GM12878 (cell line): ENCODE data around the gene NT5E. TPM values are rescaled to one million over a fixed set of nuclear protein-coding genes. Genes with fewer than 3 reads are reported as not detected.
A peak's percentile ranks its signal among the peaks of the same experiment; 100 is the strongest.

ENCODE experiments used
- ATAC-seq: fragments of 200-7000 bp; cut with Tn5 transposase; 3 replicates; pipeline ENCODE4 v1.9.1; 2020; ENCODE audit warnings: mild to moderate bottlenecking, moderate library complexity
- BruUV-seq: library from RNA; stranded (reverse); fragments of 400-500 nt; replicated peaks from 2 replicates; lab custom pipeline; 2021; lab: Mats Ljungman, UMichigan
- CTCF ChIA-PET: fragments of 300-600 bp; sonication (Branson Sonifier 250); formaldehyde crosslinking; extraction: SDS; loops from one replicate; lab custom pipeline; 2021; ENCODE audit warnings: inconsistent platforms; lab: Yijun Ruan, JAX
- POLR2A ChIA-PET: fragments of 350-600 bp; formaldehyde crosslinking; extraction: SDS; loops from one replicate; lab custom pipeline; 2021; ENCODE audit warnings: inconsistent platforms; lab: Charles Lee
- RAD21 ChIA-PET: fragments of 300-600 bp; sonication (Branson Sonifier 250); formaldehyde crosslinking; loops from one replicate; lab custom pipeline; 2023; ENCODE audit warnings: antibody characterized with exemption; ENCODE audit not compliant: unreplicated experiment; lab: Charles Lee
- SMC1A ChIA-PET: fragments of 300-600 bp; sonication (Branson Sonifier 250); formaldehyde crosslinking; loops from one replicate; lab custom pipeline; 2023; ENCODE audit not compliant: unreplicated experiment, uncharacterized antibody; lab: Charles Lee
- DNase-seq: peaks from one replicate; pipeline ENCODE4 v3.0.0-alpha.2; 2011; ENCODE audit warnings: low read depth, low spot score
- FAIRE-seq: peaks from 3 replicates; lab custom pipeline; 2011; peaks lifted over from hg19 to GRCh38; lab: Jason Lieb, UNC
- H2AFZ ChIP-seq: 2 replicates; pipeline ENCODE4 v1.6.0; 2011; ENCODE audit warnings: low read depth, low read length, control low read depth; ENCODE audit not compliant: control insufficient read depth
- H3K27ac ChIP-seq: 2 replicates; pipeline ENCODE4 v1.5.1; 2011; ENCODE audit warnings: control low read depth; ENCODE audit not compliant: control insufficient read depth, insufficient read depth
- H3K27me3 ChIP-seq, 2 experiments: replicated peaks in 1 of 2; 2 replicates each; pipeline versions ENCODE4 v1.6.0 to v1.6.1; 2011; ENCODE audit warnings: low read length in 1 of 2; ENCODE audit not compliant: control insufficient read depth in 2 of 2, insufficient read depth in 2 of 2
- H3K36me3 ChIP-seq, 2 experiments: 2 replicates each; pipeline ENCODE4 v1.5.1; 2011; ENCODE audit warnings: low read length in 1 of 2; ENCODE audit not compliant: control insufficient read depth in 2 of 2, insufficient read depth in 2 of 2
- H3K4me1 ChIP-seq: 2 replicates; pipeline ENCODE4 v1.6.1; 2011; ENCODE audit warnings: mild to moderate bottlenecking, low read length, moderate library complexity, mixed read lengths; ENCODE audit not compliant: control insufficient read depth, insufficient read depth
- H3K4me2 ChIP-seq: 2 replicates; pipeline ENCODE4 v1.6.0; 2011; ENCODE audit warnings: control low read depth; ENCODE audit not compliant: control insufficient read depth, insufficient read depth
- H3K4me3 ChIP-seq: fragments of 200-600 bp; sonication (generic); 2 replicates; pipeline ENCODE4 v1.5.1; 2016
- H3K79me2 ChIP-seq: 2 replicates; pipeline ENCODE4 v1.6.0; 2011; ENCODE audit warnings: low read length; ENCODE audit not compliant: control insufficient read depth, insufficient read depth
- H3K9ac ChIP-seq: 2 replicates; pipeline ENCODE4 v1.8.0; 2011; ENCODE audit warnings: low read length, control low read depth, mixed read lengths; ENCODE audit not compliant: control insufficient read depth, insufficient read depth
- H3K9me3 ChIP-seq: replicated peaks from 3 replicates; pipeline ENCODE4 v1.5.1; 2011; ENCODE audit warnings: mild to moderate bottlenecking, low read length; ENCODE audit not compliant: control insufficient read depth, insufficient read depth
- H4K20me1 ChIP-seq: 2 replicates; pipeline ENCODE4 v1.6.0; 2011; ENCODE audit not compliant: control insufficient read depth, insufficient read depth
- CBX3 ChIP-seq: fragments of 200-600 bp; sonication (generic); IDR thresholded peaks from 2 replicates; pipeline ENCODE4 v1.6.1; 2016; ENCODE audit warnings: low read depth, borderline replicate concordance
- EED ChIP-seq: sonication (generic); IDR thresholded peaks from 2 replicates; pipeline ENCODE4 v1.6.1; 2016; ENCODE audit warnings: antibody characterized with exemption, low read depth
- IRF4 ChIP-seq: IDR thresholded peaks from 2 replicates; pipeline ENCODE4 v1.6.1; 2011; ENCODE audit warnings: low read depth, low read length
- KLF5 ChIP-seq: fragments of 450-650 bp; IDR thresholded peaks from 2 replicates; pipeline ENCODE4 v1.6.1; 2014; ENCODE audit warnings: mild to moderate bottlenecking; ENCODE audit not compliant: partially characterized antibody
- MXI1 ChIP-seq: fragments of 150-350 bp; IDR thresholded peaks from 2 replicates; pipeline ENCODE4 v1.6.1; 2011; ENCODE audit warnings: low read depth, mild to moderate bottlenecking, inconsistent platforms, low read length, improper control_type of control experiment
- POLR2AphosphoS2 ChIP-seq: IDR thresholded peaks from 2 replicates; pipeline ENCODE4 v1.6.1; 2011; ENCODE audit warnings: low read depth, mild to moderate bottlenecking, low read length, improper control_type of control experiment, moderate library complexity
- RB1 ChIP-seq: fragments of 450-650 bp; formaldehyde crosslinking; IDR thresholded peaks from 2 replicates; pipeline ENCODE4 v1.6.1; 2017; ENCODE audit warnings: mild to moderate bottlenecking, borderline replicate concordance
- ZBED1 ChIP-seq: IDR thresholded peaks from 2 replicates; pipeline ENCODE4 v1.6.1; 2016; ENCODE audit warnings: borderline replicate concordance
- WGBS: methylation state at CpG from one replicate; pipeline ENCODE4 v1.1.6; 2016; ENCODE audit warnings: low lambda C conversion rate; ENCODE audit not compliant: insufficient replicate concordance, insufficient coverage; ENCODE audit errors: missing lambda C conversion rate; 5-methylcytosine and 5-hydroxymethylcytosine counted together
- in situ Hi-C: fragments of 300-500 bp; cut with MboI; formaldehyde crosslinking; loops from 9 replicates; pipeline ENCODE4 v1.14.3; 2018; ENCODE audit warnings: mixed read lengths
- intact Hi-C: fragments of 100-400 bp; cut with micrococcal nuclease; formaldehyde crosslinking; loops from one replicate; pipeline ENCODE4 v1.14.2; 2022; ENCODE audit not compliant: unreplicated experiment
- polyA plus RNA-seq, 11 experiments: library from polyadenylated mRNA; depleted of rRNA in 4 of 11; unstranded in 6 of 11; stranded (reverse) in 5 of 11; fragments of >200 nt; fragmentation: Nextera tagmentation in 4 of 11; fragmentation: Illumina TruSeq in 1 of 11; extraction: Ambion mirVana in 4 of 11; extraction: Trizol in 1 of 11; gene quantifications; 1 replicate in 1 of 11; 2 replicates in 10 of 11; pipeline versions ENCODE4 v1.2.1 to v1.2.3, GENCODE V29; 2011 to 2016; ENCODE audit warnings: inconsistent platforms in 2 of 11, missing spikeins in 2 of 11, low read depth in 1 of 11
- total RNA-seq, 4 experiments: library from RNA; depleted of rRNA in 3 of 4; stranded (reverse); fragments of >200 nt in 3 of 4; fragmentation: Illumina TruSeq in 1 of 4; extraction: Trizol in 1 of 4; gene quantifications; 2 replicates each; pipeline versions ENCODE4 v1.2.1 to v1.2.3, GENCODE V29; 2013 to 2021
- TF ChIP-seq, protein P1 (sequence below): IDR thresholded peaks from 2 replicates; pipeline ENCODE4 v1.6.1; 2011; ENCODE audit warnings: borderline replicate concordance, low read depth, mild to moderate bottlenecking, moderate library complexity, low read length; ENCODE audit not compliant: insufficient read depth, poor library complexity, severe bottlenecking
- TF ChIP-seq, protein P2 (sequence below): IDR thresholded peaks from 2 replicates; pipeline ENCODE4 v1.6.1; 2012; ENCODE audit warnings: low read depth, low read length, improper control_type of control experiment
- TF ChIP-seq, protein P3 (sequence below): fragments of 450-650 bp; conservative IDR thresholded peaks from 2 replicates; pipeline ENCODE4 v1.6.1; 2017; ENCODE audit warnings: mild to moderate bottlenecking, moderate library complexity

NT5E gene
- total and polyA plus RNA-seq, 10 of the 15 experiments (the other 5 are each of a cell fraction or from before 2014, with no cell fraction given): 1.9 to 9.7 (median 7.3) TPM

DNA sequence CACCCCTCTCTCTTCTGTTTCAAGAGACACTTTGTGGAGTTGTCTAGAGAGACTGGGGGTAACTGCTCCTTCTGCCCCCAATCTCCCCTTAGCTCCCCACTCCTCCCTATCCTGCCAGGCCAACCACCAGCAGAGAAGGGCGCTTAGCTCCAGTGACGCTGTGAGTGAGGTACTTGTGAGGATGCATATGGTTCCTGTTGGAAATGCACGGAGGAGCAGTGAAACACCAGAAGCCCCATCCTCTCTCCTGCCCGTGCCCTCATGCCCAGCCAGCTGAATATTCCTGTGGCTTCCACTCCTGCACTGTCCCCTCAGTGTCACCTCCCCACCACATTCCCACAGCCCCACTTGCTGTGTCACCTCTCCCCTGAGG, 11.9 kb downstream of the NT5E start:
- Histone ChIP-seq H3K9ac (peak overlapping the region; percentile 40), H4K20me1 (no peaks in the 10 kb centered on the region), H3K27ac (peak overlapping the region; percentile 74), H3K4me3 (no peak overlapping the region; the same call in 1 of the 2 replicates), H3K79me2 (no peaks in the 10 kb centered on the region; the same call in 1 of the 2 replicates), H3K36me3 (no peaks in the 10 kb centered on the region), H3K27me3 (no peaks in the 10 kb centered on the region), H3K4me2 (peak overlapping the region; percentile 88), H2AFZ (peak overlapping the region; percentile 71), H3K4me1 (peaks cover 59% of the 10 kb centered on the region), H3K9me3 (no peaks in the 10 kb centered on the region)
- ATAC-seq (peak; percentile 6), DNase-seq (no peak), FAIRE-seq (no peak)
- CTCF ChIA-PET: interaction anchor here (0.7 to 3.8 kb wide), 8 partner anchors 11 to 75 kb away, joined by 3 to 52 read pairs (median 4); partner anchors contain the start of gene NT5E
- BruUV-seq: no TSS peak
- POLR2A ChIA-PET: interaction anchor here (1.0 to 8.0 kb wide), 4 partner anchors 11 to 217 kb away, joined by 3 to 64 read pairs (median 6); partner anchors contain the start of gene NT5E
- intact Hi-C loops (no loop called here), in situ Hi-C loops (no loop called here)
- SMC1A ChIA-PET: interaction anchor here (0.5 to 9.8 kb wide), 10 partner anchors 12 to 412 kb away, joined by 3 to 138 read pairs (median 5); partner anchors contain the start of gene NT5E
- RAD21 ChIA-PET: interaction anchor here (0.7 to 7.3 kb wide), 9 partner anchors 10 to 107 kb away, joined by 3 to 76 read pairs (median 5); partner anchors contain the start of gene NT5E
- 87% methylated on average over 4 of the region's 4 CpGs for WGBS
- TF ChIP-seq IRF4 (no peak), RB1 (no peak)

DNA sequence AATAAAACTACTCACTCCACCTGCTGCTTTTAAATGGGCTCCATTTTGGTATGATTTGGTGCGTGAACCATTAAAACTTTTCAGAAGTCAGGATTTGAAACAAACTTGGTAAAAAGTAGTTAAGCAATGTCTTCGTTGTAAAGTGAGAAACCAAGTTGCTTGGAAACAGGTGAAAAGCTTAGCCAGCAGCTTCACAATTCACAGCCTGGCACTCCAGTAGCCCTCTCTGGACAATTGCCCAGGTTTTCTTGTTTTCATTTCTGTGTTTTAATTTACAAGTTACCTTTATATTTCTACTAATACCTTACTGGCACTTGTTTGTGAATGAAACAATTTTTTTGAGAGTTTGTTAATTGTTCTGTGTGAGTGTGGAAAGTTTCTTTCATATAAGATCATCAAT, 12.8 kb downstream of the NT5E start:
- BruUV-seq: no TSS peak
- ATAC-seq (no peak), DNase-seq (no peak), FAIRE-seq (no peak)
- H3K27ac ChIP-seq: no peak overlapping the region
- CTCF ChIA-PET: interaction anchor here (0.7 to 3.8 kb wide), 9 partner anchors 8 to 48 kb away, joined by 3 to 52 read pairs (median 5); partner anchors contain the start of gene NT5E
- H3K79me2 ChIP-seq: no peaks in the 10 kb centered on the region
- H4K20me1 ChIP-seq: no peaks in the 10 kb centered on the region
- H3K9me3 ChIP-seq: no peaks in the 10 kb centered on the region
- H3K27me3 ChIP-seq: no peaks in the 10 kb centered on the region
- peaks cover 59% of the 10 kb centered on the region for H3K4me1 ChIP-seq
- RAD21 ChIA-PET: interaction anchor here (1.2 to 7.3 kb wide), 4 partner anchors 11 to 58 kb away, joined by 3 to 76 read pairs (median 15); partner anchors contain the start of gene NT5E
- no peak overlapping the region for H3K4me3 ChIP-seq
- WGBS: 87% methylated on average over 2 of the region's 2 CpGs
- no peak overlapping the region for H2AFZ ChIP-seq
- no peaks in the 10 kb centered on the region for H3K36me3 ChIP-seq
- in situ Hi-C loops: no loop called here
- SMC1A ChIA-PET: interaction anchor here (0.9 to 9.8 kb wide), 13 partner anchors 11 to 177 kb away, joined by 3 to 138 read pairs (median 5); partner anchors contain the start of gene NT5E
- H3K4me2 ChIP-seq: no peak overlapping the region
- no peak overlapping the region for H3K9ac ChIP-seq
- POLR2A ChIA-PET: interaction anchor here (1.1 to 8.0 kb wide), 3 partner anchors 8 to 215 kb away, joined by 4 to 64 read pairs (median 4); partner anchors contain the start of gene NT5E
- intact Hi-C loops: no loop called here
- TF ChIP-seq CBX3 (no peak), EED (no peak), MXI1 (no peak), KLF5 (no peak), POLR2AphosphoS2 (no peak), ZBED1 (no peak)
- TF ChIP-seq, protein P1, sequence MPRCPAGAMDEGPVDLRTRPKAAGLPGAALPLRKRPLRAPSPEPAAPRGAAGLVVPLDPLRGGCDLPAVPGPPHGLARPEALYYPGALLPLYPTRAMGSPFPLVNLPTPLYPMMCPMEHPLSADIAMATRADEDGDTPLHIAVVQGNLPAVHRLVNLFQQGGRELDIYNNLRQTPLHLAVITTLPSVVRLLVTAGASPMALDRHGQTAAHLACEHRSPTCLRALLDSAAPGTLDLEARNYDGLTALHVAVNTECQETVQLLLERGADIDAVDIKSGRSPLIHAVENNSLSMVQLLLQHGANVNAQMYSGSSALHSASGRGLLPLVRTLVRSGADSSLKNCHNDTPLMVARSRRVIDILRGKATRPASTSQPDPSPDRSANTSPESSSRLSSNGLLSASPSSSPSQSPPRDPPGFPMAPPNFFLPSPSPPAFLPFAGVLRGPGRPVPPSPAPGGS: no peak
- TF ChIP-seq, protein P2, sequence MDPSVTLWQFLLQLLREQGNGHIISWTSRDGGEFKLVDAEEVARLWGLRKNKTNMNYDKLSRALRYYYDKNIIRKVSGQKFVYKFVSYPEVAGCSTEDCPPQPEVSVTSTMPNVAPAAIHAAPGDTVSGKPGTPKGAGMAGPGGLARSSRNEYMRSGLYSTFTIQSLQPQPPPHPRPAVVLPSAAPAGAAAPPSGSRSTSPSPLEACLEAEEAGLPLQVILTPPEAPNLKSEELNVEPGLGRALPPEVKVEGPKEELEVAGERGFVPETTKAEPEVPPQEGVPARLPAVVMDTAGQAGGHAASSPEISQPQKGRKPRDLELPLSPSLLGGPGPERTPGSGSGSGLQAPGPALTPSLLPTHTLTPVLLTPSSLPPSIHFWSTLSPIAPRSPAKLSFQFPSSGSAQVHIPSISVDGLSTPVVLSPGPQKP: no peak
- TF ChIP-seq, protein P3, sequence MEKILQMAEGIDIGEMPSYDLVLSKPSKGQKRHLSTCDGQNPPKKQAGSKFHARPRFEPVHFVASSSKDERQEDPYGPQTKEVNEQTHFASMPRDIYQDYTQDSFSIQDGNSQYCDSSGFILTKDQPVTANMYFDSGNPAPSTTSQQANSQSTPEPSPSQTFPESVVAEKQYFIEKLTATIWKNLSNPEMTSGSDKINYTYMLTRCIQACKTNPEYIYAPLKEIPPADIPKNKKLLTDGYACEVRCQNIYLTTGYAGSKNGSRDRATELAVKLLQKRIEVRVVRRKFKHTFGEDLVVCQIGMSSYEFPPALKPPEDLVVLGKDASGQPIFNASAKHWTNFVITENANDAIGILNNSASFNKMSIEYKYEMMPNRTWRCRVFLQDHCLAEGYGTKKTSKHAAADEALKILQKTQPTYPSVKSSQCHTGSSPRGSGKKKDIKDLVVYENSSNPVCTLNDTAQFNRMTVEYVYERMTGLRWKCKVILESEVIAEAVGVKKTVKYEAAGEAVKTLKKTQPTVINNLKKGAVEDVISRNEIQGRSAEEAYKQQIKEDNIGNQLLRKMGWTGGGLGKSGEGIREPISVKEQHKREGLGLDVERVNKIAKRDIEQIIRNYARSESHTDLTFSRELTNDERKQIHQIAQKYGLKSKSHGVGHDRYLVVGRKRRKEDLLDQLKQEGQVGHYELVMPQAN: no peak
